ENCODE data around the gene GRB10. TPM values are rescaled to one million over a fixed set of nuclear protein-coding genes. Genes with fewer than 3 reads are reported as not detected.

GRB10 gene
- total and polyA plus RNA-seq, 2 of the 8 experiments (the other 6 are each of a cell fraction or from before 2014, with no cell fraction given): 35.7 to 97.0 TPM

- H4K91ac ChIP-seq (replicated peaks; ENCODE audit: insufficient read length, low read length): no peak overlapping the region
- no peak overlapping the region for H3K4ac ChIP-seq (replicated peaks; ENCODE audit: insufficient read length, low read depth, low read length)
- ChIA-PET CTCF (ENCODE audit: partially characterized antibody) (interaction anchor here (0.9 to 1.6 kb wide), 5 partner anchors 10 to 475 kb away, joined by 3 to 5 read pairs (median 3); no protein-coding TSS in a partner anchor), POLR2A (ENCODE audit: partially characterized antibody) (no interaction called here)
- no peak overlapping the region for H4K8ac ChIP-seq (ENCODE audit: extremely low read depth, insufficient read depth, low read length)
- no peaks in the 10 kb centered on the region for H3K9me3 ChIP-seq (ENCODE audit: insufficient read depth in 2 of 2, low read depth in 1 of 2, low read length in 1 of 2)
- no peak overlapping the region for H2AFZ ChIP-seq (ENCODE audit: low read length)
- H2BK5ac ChIP-seq (ENCODE audit: low read depth, low read length): peak overlapping the region; percentile 12; the same call in 1 of the 2 replicates
- H2BK120ac ChIP-seq (replicated peaks; ENCODE audit: low read depth, low read length): no peak overlapping the region
- peaks cover 0 to 13% (median 6%) of the 10 kb centered on the region in 4 experiments; a peak in 5 of 8 replicates for H3K36me3 ChIP-seq (ENCODE audit: control insufficient read depth in 2 of 4, insufficient read depth in 4 of 4, low read length in 3 of 4)
- H3K4me1 ChIP-seq (replicated peaks in 1 of 4; ENCODE audit: control insufficient read depth in 3 of 4, insufficient read depth in 4 of 4, low read length in 3 of 4): peaks cover 0 to 6% (median 3%) of the 10 kb centered on the region in 4 experiments; a peak in 3 of 7 replicates
- no peak overlapping the region for H2BK12ac ChIP-seq (ENCODE audit: low read depth, low read length)
- no peak overlapping the region for H3K14ac ChIP-seq (ENCODE audit: insufficient read length)
- 86% methylated on average over 7 of the region's 7 CpGs; no CpG with 5 or more reads in 1 of the 2 experiments for WGBS, 2 experiments (ENCODE audit: extremely low coverage in 1 of 2, insufficient coverage in 1 of 2, insufficient read length in 1 of 2, insufficient replicate concordance in 2 of 2, low coverage in 1 of 2, low lambda C conversion rate in 2 of 2, missing lambda C conversion rate in 1 of 2)
- TF ChIP-seq EGR1 (IDR thresholded peaks at IDR 0.05; ENCODE audit: borderline replicate concordance, low read depth, low read length) (no peak), SP4 (IDR thresholded peaks at IDR 0.05; ENCODE audit: low read length) (no peak), EP300 (IDR thresholded peaks at IDR 0.05; ENCODE audit: borderline replicate concordance in 1 of 2, low read depth in 2 of 2, low read length in 2 of 2) (no peak), NRF1 (IDR thresholded peaks at IDR 0.05; ENCODE audit: low read depth, low read length) (no peak), FOSL1 (IDR thresholded peaks at IDR 0.05; ENCODE audit: insufficient read depth, low read depth, low read length) (no peak), BRCA1 (IDR thresholded peaks at IDR 0.05; ENCODE audit: low read depth, low read length) (no peak), KDM4A (IDR thresholded peaks at IDR 0.05; ENCODE audit: low read depth, low read length, severe bottlenecking) (no peak), SIRT6 (IDR thresholded peaks at IDR 0.05; ENCODE audit: low read length) (no peak)
- H3K79me2 ChIP-seq (ENCODE audit: control insufficient read depth in 1 of 2, insufficient read depth in 2 of 2, low read length in 2 of 2): peaks cover 0 to 37% of the 10 kb centered on the region in 2 experiments; a peak in 2 of 4 replicates
- H3K56ac ChIP-seq (replicated peaks; ENCODE audit: insufficient read length, low read depth, low read length): no peak overlapping the region
- no peaks in the 10 kb centered on the region for H3K23me2 ChIP-seq (ENCODE audit: low read depth, low read length)
- no peak for DNase-seq (ENCODE audit: low read depth in 1 of 2, low spot score in 2 of 2)
- no peak overlapping the region for H3K9ac ChIP-seq (replicated peaks in 1 of 4; ENCODE audit: extremely low read depth in 1 of 4, low read depth in 3 of 4, low read length in 3 of 4)
- H3K4me2 ChIP-seq (ENCODE audit: insufficient read depth in 1 of 2, low read depth in 2 of 2, low read length in 2 of 2): no peak overlapping the region
- H4K5ac ChIP-seq (ENCODE audit: insufficient read length, low read depth, low read length): no peak overlapping the region
- H4K20me1 ChIP-seq (replicated peaks in 1 of 2; ENCODE audit: control insufficient read depth in 1 of 2, insufficient read depth in 2 of 2, low read length in 2 of 2): peaks cover 0 to 5% of the 10 kb centered on the region in 2 experiments
- H3K23ac ChIP-seq (ENCODE audit: insufficient read length): no peak overlapping the region
- H3K79me1 ChIP-seq (ENCODE audit: low read depth, low read length): peaks cover 5% of the 10 kb centered on the region
- no peak overlapping the region for H3K27ac ChIP-seq (ENCODE audit: low read depth, low read length)
- no peak overlapping the region for H2BK20ac ChIP-seq (ENCODE audit: low read length)
- no peak overlapping the region for H2AK5ac ChIP-seq (ENCODE audit: low read depth, low read length)
- no peak overlapping the region for H3K4me3 ChIP-seq (ENCODE audit: extremely low read depth in 1 of 4, insufficient read depth in 2 of 4, low read depth in 3 of 4, low read length in 4 of 4)
- H2BK15ac ChIP-seq (ENCODE audit: low read length): no peak overlapping the region
- no peak overlapping the region for H3K18ac ChIP-seq (ENCODE audit: extremely low read depth, low read length)
- no peaks in the 10 kb centered on the region for H3K27me3 ChIP-seq (replicated peaks in 1 of 4; ENCODE audit: control insufficient read depth in 3 of 4, extremely low read depth in 1 of 4, insufficient read depth in 3 of 4, low read length in 3 of 4)
- no peak for FAIRE-seq
Observed at GRCh38 chr7:50687575-50688225, 95.0 kb downstream of the GRB10 start.

Data from H1 (cell line).